Measurements from ENCODE around the gene PLK2.
A peak's percentile ranks its signal among the peaks of the same experiment; 100 is the strongest.

PLK2 gene

DNA sequence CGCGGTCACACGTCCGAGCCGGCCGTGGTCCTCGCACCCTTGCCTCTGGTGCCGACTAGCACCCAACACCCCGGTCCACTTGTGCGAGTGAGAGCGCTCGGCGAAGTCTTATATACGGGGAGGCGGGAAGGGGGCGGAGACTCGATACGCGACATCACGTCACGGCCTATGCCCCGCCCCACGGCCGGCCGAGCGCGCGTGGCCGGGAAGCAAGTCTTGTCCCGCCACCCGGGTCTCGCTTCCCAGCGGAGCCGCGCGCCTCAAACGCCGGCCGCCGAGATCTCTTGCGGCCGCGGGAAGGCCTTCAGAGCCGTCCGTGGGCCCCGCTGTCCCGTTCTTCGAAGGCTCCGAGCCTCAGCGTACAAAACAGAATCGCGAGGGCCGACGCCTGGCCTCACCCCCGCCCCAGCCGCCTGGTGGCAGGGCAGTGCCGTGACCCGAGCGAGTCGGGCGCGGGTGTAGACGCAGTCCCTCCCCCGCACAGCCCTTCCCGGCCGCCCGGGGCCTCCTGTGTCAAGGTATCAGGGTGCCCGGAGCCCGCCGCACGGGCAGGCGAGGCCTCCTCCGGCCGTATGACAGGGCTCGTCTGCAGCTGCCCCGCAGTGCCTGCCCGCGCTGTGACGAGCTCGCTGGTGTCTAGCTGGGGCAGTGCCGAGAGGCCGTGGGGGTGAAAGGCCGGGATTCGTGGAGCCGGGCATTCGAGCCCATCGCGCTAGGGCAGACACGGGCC lies at the start of gene PLK2:
Gene PLK2, minus strand, starts transcription at position 85 of the 730 bp plus-strand sequence. CDS start 127 bp downstream, outside the sequence.
- peak; percentile 82 for DNase-seq (ENCODE audit: low spot score)

DNA sequence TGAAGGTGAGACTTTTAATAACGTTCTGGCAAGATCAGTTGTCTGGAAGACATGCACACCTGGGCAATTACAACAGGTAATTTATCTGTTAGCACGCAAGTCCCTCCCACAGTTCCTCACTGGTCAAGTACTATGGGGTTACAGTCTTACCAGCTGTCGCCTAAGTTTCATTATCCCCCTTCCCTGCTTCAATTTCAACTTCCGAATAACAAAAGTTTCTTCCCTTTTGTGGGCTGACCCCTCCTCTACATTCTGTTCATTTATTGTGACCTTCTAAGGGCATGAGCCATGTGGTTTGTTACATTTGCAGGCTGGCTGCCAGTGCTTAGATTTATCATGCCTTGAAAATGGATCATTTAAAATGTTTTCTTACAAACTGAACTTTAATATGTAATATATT lies 47.8 kb upstream of the PLK2 start:
- no peak for DNase-seq (ENCODE audit: low spot score)

DNA sequence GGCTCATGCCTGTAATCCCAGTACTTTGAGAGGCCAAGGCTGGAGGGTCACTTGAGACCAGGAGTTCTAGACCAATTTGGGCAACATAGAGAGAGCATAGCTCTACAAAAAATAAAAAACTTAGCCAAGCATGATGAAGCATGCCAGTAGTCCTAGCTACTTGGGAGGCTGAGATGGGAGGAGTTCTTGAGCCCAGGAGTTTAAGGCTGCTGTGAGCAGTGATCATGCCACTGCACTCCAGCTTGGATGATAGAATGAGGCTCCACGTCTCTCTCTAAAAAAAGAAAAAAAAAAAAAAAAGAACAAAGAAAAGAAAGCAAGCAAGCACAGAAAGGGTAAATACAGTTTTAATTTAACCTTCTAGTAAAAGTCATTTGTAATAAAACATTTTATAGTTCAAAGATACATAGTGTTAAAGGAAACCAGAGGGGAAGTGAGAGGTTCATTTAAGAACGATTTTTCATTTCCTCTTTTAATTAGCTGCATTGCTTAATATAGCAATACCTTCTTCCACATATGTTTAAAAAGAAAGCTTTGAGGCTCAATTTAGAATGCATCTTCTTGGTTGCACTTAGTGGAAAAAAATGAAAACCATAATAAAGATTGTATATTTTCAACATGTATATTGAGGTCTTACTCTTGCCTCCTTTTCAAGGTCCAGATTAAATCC lies 46.2 kb upstream of the PLK2 start:
- DNase-seq (ENCODE audit: low spot score), result no peak

DNA sequence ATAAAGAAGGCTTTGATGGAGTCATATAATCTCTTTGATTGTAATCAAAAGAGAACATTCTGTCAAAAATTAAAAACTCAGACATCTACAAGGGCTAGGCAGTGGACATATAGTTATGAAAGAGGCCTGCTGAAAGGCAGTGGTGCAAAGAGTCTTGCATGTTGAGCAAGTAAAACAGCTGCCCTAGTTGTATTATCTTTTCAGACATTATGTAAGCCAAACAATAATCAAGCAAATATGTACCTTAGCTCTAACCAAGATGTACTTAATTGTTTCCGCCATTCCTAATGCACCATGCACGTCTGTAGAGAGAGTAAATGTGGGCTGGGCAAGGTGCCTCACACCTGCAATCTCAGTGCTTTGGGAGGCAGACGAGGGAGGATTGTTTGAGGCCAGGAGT lies 45.6 kb upstream of the PLK2 start:
- DNase-seq (ENCODE audit: low spot score), result no peak

DNA sequence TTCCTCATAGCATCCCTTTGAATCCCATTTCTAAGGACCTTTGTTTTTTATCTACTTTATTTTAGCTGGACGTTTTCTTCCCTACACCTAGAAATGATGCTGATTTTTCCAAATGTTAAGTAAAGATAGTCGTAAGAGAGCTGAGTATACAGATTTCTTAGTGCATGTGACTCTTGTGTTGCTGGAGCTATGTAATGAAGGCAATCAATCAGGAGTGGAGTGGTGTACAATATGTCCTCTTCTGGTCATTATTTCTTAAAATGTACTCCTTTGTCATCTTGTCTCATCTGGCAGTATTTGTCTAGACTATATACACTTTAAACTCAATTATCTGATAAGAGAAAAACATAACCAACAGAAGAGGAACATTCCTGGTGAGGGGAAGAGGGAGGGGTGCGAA lies 44.9 kb upstream of the PLK2 start:
- DNase-seq (ENCODE audit: low spot score), result no peak

DNA sequence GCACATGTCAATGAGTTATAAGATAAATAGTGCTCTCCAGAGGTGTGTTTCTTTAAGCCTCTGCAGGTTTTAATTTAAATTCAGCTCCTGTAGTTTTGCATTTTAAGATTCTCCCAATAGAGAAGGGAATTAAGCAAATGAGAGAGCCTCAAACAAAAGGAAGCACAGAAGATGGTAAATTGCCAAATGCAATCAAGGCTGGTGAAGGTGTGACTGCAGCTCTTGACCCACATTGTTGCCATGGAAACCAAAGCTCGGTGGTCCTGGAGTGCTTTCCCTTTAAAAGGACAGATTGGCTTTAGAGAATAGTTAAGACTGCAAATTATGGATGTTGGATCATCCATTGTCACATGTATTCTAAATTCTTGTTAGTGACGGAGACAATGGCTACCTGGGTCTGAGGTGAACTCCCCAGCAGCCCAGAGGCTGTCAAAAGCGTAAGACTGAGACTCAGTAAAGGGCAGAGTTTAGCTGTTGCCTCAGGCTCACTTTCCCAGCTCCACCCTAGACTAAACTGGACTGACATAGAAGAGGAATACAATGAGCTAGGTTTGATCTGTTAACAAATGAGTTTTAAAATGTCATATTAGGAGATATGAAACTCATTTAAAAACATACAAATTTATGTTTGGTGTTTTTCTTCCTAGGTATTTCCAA lies 43.6 kb upstream of the PLK2 start:
- DNase-seq (ENCODE audit: low spot score), result no peak

DNA sequence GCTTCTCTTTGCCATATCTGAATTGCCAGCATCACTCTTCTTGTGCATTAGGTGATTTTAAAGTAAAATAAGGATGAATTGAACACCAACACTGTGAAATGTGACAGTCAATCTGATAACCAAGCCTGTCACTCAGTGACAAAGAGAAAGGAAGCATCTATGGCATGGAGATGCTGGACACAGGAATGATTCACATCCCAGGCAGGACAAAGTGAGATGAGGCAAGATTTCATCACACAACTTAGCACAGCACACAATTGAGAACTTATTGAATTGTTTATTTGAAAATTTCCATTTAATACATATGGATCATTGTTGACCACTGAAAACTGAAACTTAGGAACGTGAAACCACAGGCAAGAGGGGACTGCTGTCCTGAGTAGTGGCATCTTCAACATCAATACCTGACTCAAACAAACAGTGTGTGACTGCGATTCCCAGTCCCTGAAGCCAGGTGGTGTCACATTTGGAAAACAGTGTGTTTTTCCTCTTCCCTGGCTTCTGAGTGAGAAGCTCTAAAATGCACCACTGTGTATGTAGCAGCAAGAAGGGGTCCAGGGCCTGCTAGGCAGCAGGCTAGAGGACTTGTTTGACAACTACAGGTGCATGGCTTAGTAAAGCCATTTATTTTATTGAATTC lies 42.0 kb upstream of the PLK2 start:
- no peak for DNase-seq (ENCODE audit: low spot score)

DNA sequence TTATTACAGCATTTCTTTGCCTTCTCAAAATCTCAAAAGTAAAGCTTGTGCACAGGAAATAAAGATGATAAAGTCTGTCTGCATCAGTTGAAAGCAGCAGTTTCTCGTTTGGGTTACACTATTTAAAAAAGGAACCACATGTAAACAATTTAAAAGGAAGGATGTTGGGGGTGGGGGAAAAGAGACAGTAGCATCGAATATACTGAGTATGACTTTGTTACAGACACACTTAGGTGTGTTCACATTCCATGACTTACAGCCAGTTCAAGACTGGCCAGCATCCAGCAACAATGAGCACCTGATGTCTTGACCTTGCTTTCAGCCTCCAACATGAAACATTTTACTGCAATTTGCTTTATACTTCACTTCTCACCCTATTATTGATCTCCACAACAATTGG lies 40.1 kb upstream of the PLK2 start:
- no peak for DNase-seq (ENCODE audit: low spot score)

DNA sequence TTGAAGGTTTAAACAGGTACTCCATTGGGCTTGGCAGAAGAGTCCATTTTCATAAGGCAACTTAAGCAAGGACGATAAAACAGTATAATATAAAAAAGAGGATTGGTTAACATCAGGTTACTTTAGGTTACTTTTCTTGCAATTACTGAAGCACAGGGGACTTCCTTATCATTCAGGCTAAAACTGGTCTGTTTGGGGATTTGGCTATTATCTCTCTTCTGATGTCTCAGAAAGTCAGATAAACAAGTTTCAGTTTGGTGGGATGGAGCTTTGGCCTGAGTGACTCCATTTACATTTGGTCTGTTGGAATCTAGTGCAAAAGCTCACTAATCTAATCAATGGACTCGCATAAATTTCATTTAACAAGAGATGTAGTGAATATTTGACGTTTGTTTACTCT lies 39.3 kb upstream of the PLK2 start:
- no peak for DNase-seq (ENCODE audit: low spot score)

DNA sequence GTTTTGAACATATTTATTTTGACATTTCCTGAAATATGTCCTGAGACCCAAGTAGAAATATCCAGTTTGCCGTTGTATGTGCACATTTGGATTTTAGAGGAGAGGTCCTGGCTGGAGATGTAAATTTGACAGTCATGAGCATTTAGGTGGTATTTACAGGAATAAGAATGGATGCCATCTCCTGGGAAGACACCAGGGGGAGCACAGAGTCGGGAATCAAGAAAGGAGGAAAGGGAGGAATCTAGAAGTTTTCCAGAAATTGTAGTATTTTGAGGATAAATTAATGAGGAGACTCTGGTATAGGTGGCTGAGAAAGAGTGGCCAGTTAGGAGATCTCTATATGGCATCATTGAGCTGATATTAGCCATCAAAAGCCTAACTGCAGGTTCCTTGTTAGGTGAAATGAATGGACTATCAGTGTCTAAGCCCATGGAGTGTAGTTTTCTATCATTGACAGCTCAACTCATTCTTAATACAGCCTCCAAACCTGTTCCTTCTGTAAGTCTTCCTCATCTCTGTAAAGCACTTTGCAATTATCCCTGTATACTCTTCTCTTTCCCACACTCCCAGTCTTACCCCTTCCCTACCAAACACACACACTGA lies 38.6 kb upstream of the PLK2 start:
- no peak for DNase-seq (ENCODE audit: low spot score)

DNA sequence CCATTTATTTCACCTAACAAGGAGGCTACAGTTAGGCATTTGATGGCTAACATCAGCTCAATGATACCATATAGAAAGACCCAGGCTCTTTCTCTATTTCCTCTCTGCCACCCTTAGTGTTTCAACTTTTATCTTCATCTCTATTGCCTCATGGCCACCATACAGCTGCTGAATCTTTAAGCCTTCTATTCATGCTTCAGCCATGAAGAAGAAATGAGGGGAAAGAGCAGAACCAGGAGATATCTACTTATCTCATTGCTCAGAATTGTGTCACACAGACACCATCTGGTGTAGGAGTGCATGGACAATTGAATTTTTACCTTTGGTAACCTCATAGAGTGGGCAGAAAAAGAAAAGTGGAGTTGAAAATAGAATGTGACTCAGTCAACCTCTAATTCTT lies 38.0 kb upstream of the PLK2 start:
- DNase-seq (ENCODE audit: low spot score), result no peak

DNA sequence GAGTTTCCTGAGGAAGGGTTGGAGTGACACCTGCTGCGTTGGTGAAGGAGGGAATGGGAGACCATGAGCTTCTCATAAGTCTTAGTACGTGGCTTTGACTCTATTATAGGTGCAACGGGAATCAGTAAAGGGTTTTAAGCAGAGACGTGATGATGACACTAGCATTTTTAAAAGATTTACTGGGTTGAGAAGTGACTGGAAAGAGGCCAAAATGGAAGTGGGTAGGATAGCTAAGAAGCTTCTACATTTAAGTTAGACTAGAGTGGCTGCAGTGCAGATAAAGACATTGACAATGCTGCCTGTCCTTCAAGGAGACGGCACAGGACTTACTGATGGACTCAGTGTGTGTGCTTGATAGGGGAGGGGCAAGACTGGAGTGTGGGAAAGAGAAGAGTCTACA lies 37.5 kb upstream of the PLK2 start:
- DNase-seq (ENCODE audit: low spot score), result no peak

DNA sequence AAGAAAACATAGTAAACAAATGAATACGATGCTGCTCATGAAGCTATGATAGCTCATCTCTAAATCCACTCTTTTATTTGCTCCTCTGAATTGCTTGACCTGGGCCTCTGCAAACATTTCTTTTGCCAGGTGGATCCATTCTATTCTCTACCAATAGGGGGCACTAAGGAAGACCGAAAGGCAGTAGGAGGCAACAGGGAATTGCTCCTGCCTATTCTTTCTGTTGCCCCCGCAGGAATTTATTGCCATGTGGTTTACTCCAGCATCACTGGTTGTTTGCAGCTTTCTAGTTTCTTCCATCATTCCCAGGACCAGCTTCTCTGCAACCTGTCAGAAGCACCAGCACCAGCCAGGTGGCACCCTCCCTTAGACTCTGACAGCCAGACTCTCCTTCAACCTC lies 36.6 kb upstream of the PLK2 start:
- no peak for DNase-seq (ENCODE audit: low spot score)

DNA sequence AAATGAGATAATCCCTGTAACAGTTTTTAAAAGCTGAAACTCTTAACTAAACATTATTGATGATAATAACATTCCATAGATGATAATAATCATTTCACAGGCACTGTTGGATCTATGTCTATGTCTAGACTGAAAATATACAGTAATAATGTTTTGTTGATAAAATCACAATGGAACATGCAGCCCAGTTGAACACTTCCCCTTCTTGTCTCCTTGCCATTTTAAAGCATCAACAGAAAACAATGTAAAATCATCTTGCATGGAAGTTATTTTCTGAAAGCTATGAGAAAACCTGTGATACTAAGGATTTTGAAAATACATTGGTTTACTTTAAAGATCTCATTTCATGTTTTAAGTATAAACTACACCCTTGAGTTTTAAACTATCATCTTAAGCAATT lies 33.3 kb upstream of the PLK2 start:
- no peak for DNase-seq (ENCODE audit: low spot score)

DNA sequence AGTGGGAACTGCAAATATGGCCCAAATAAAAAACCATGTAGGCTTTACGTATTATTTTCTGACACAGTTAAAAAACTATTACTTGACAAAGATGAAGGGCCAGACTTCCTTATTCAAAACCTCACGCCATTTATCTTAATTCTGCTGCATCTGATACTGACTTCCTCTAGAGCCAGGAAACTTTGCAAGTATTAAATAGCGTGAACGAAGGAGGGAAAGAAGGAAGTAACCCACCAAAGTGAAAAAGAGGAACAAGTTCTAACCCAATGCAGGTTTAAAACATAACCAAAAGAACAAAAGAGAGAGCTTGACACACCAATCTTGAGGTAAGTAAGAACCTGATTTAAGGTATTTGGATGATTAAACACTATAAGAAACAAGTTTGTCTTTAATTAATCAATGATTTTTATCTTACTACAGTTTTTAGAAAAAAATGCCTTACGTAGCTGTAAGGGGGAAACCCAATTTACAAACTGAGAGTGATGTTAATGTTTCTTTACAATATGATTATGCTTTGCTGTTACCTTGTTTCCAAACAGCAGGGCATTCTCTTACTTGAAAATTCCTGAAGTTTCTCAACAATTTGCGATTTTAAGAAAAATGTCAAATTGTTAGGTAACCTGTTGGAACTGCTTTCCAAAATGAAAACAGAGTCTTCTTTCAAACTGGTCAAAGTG lies 31.5 kb upstream of the PLK2 start, which contains the start of gene GAPT:
Gene GAPT, plus strand, starts transcription at position 220 of the 677 bp plus-strand sequence. CDS start 3,102 bp downstream, outside the sequence.
- no peak for DNase-seq (ENCODE audit: low spot score)

DNA sequence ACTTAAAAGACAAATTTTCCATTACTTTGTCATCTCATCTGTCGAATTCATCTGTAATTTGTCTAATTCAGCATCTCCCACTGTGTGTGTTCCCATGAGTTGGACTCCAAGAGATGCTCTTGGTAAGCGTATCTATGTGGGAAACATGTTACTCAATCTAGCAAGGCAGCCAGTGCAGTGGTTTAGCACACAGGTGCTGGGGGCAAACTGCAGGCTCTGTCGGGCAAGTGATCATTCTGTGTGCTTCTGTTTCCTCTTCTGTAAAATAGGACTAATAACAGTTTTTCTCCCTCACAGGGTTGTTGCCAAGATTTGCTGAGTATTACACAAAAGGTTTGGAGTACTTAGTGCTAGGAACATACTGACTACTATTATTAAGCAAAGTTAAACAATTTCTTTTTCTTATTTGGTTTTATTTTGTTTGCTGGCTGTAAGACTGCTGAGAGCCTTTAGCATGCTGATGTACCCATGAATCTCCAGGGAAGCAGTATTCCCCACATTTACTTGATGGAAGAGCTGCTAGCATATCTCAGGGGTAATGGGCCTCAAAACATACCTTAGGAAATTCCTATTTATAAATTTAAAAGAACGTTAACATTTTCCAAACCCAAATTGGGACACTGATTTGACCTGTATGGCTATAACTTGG lies 30.6 kb upstream of the PLK2 start:
- no peak for DNase-seq (ENCODE audit: low spot score)

DNA sequence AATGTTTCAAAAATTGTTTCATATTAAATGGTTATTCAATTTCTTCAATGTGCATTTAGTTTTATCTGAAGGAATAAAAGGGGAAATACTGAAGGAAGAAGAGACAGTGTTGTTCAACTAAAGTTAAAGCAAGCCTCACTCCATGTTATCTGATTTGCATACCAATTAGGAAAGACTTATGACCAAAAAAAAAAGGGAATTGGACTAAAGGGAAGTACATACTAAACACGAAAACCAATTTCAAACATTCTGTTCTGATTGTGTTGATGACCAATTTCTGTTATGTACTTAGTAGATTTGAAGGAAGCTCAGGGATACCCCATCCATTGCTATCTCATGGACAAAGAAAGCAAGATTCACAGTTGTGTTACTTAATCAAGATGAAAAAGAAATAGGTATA lies 26.4 kb upstream of the PLK2 start:
- no peak for DNase-seq (ENCODE audit: low spot score)

DNA sequence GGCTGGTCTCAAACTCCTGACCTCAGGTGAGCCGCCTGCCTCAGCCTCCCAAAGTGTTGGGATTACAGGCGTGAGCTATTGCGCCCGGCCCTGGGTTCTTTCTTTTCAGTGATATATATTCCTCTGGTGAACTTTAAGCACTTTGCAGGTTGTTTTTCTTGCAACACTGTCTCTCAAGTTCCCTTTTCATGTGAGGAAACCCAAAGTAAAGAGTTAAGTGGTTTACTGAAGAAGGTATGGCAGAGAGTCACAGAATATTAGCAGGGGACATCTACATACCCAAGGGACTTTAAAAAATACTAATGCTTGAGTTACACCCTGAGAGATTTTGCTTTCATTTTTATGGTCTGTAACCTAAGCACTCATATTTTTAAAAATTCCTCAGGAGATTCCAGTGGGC lies 24.6 kb upstream of the PLK2 start:
- no peak for DNase-seq (ENCODE audit: low spot score)

DNA sequence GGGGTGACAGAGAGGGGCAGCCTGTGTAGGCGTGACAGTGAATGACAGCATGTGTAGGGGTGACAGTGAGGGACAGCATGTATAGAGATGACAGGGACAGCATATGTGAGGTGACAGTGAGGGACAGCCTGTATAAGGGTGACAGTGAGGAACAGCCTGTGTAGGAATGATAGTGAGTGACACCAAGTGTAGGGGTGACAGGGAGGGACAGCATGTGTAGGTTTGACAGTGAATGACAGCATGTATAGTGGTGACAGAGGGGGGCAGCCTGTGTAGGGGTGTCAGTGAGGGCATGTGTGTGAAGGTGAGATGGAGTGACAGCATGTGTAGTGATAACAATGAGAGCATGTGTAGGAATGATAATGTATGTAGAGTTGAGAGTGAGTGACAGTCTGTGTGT lies 22.6 kb upstream of the PLK2 start:
- DNase-seq (ENCODE audit: low spot score), result no peak

DNA sequence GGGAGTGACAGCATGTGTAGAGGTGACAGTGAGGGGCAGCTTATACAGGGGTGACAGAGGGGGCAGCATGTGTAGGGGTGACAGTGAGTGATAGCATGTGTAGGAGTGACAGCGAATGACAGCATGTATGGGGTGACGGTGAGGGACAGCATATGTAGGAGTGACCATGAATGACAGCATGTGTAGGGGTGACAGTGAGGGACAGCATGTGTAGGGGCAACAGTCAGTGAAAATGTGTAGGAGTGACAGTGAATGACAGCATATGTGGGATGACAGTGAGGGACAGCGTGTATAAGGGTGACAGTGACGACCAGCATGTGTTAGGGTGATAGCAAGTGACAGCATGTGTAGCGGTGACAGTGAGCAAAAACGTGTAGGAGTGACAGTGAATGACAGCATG lies 21.9 kb upstream of the PLK2 start:
- DNase-seq (ENCODE audit: low spot score), result no peak

DNA sequence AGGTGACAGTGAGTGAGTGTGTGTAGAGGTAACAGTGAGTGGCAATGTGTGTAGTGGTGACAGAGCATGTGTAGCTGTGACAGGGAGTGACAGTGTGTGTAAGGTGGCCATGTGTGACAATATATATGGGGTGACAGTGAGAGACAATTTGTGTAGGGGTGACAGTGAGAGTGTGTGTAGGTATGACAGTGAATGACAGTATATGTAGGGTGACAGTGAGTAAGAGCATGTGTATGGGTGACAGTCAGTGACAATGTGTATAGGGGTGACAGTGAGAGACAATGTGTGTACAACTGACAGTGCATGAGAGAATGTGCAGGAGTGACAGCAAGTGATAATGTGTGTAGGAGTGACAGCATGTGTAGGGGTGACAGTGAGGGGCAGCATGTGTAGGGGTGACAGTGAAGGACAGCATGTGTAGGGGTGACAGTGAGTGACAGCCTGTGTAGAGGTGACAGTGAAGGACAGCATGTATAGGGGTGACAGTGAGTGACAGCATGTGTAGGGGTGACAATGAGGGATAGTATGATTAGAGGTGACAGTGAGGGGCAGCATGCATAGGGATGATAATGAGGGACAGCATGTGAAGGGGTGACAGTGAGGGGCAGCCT lies 21.3 kb upstream of the PLK2 start:
- no peak for DNase-seq (ENCODE audit: low spot score)
